H9 (cell line): ENCODE measurements around the gene LPAR1. TPM values are rescaled to one million over a fixed set of nuclear protein-coding genes. Genes with fewer than 3 reads are reported as not detected.

Experiments
- DNase-seq: peaks from one replicate; pipeline ENCODE4 v3.0.0-alpha.2; 2017
- H2AFZ ChIP-seq: one replicate; pipeline ENCODE4 v1.6.1; 2013; ENCODE audit warnings: mild to moderate bottlenecking, low read length, control low read depth, moderate library complexity
- H2AK5ac ChIP-seq: 2 replicates; pipeline ENCODE4 v1.6.1; 2013; ENCODE audit warnings: low read length, control low read depth, mixed read lengths; ENCODE audit not compliant: insufficient read length
- H2BK120ac ChIP-seq: one replicate; pipeline ENCODE4 v1.6.1; 2013; ENCODE audit warnings: low read depth, mild to moderate bottlenecking, low read length, control low read depth, inconsistent platforms; ENCODE audit not compliant: poor library complexity, severe bottlenecking
- H2BK12ac ChIP-seq: 2 replicates; pipeline ENCODE4 v1.6.1; 2013; ENCODE audit warnings: low read length, control low read depth, mixed read lengths, low read depth; ENCODE audit not compliant: insufficient read length
- H2BK15ac ChIP-seq: 2 replicates; pipeline ENCODE4 v1.6.1; 2013; ENCODE audit warnings: low read depth, low read length, control low read depth
- H2BK20ac ChIP-seq: one replicate; pipeline ENCODE4 v1.6.1; 2013; ENCODE audit warnings: low read depth, mild to moderate bottlenecking, low read length, control low read depth, inconsistent platforms; ENCODE audit not compliant: poor library complexity, severe bottlenecking
- H2BK5ac ChIP-seq: 2 replicates; pipeline ENCODE4 v1.6.1; 2013; ENCODE audit warnings: low read length, control low read depth, mixed read lengths; ENCODE audit not compliant: insufficient read length
- H3K14ac ChIP-seq: 2 replicates; pipeline ENCODE4 v1.6.1; 2013; ENCODE audit warnings: low read length, control low read depth; ENCODE audit not compliant: insufficient read depth
- H3K18ac ChIP-seq: 2 replicates; pipeline ENCODE4 v1.6.1; 2013; ENCODE audit warnings: low read depth, mild to moderate bottlenecking, mixed read lengths, low read length, control low read depth; ENCODE audit not compliant: insufficient read length
- H3K23ac ChIP-seq: 2 replicates; pipeline ENCODE4 v1.6.1; 2013; ENCODE audit warnings: low read length, control low read depth, mixed read lengths, low read depth; ENCODE audit not compliant: insufficient read length
- H3K23me2 ChIP-seq: 2 replicates; pipeline ENCODE4 v1.6.1; 2013; ENCODE audit warnings: low read depth, mild to moderate bottlenecking, mixed read lengths, low read length, control low read depth; ENCODE audit not compliant: insufficient read length, poor library complexity, severe bottlenecking
- H3K27ac ChIP-seq: 2 replicates; pipeline ENCODE4 v1.5.1; 2013; ENCODE audit warnings: low read length, control low read depth, mixed read lengths, low read depth; ENCODE audit not compliant: insufficient read length
- H3K27me3 ChIP-seq: 2 replicates; pipeline ENCODE4 v1.6.1; 2013; ENCODE audit warnings: low read length, control low read depth, inconsistent platforms; ENCODE audit not compliant: insufficient read depth
- H3K4ac ChIP-seq: 2 replicates; pipeline ENCODE4 v1.6.1; 2013; ENCODE audit warnings: low read depth, mild to moderate bottlenecking, control low read depth, inconsistent platforms, low read length, moderate library complexity
- H3K4me1 ChIP-seq: 2 replicates; pipeline ENCODE4 v1.6.1; 2013; ENCODE audit warnings: low read length, control low read depth, inconsistent platforms; ENCODE audit not compliant: insufficient read depth
- H3K4me2 ChIP-seq: 2 replicates; pipeline ENCODE4 v1.6.1; 2013; ENCODE audit warnings: low read length, control low read depth, mixed read lengths; ENCODE audit not compliant: insufficient read length, insufficient read depth
- H3K56ac ChIP-seq: 2 replicates; pipeline ENCODE4 v1.6.1; 2013; ENCODE audit warnings: low read depth, mild to moderate bottlenecking, mixed read lengths, low read length, control low read depth; ENCODE audit not compliant: insufficient read length
- H3K79me1 ChIP-seq: 2 replicates; pipeline ENCODE4 v1.6.1; 2013; ENCODE audit warnings: low read depth, mild to moderate bottlenecking, moderate library complexity, low read length, control low read depth, inconsistent platforms; ENCODE audit not compliant: insufficient read depth, poor library complexity, severe bottlenecking
- H3K79me2 ChIP-seq: 2 replicates; pipeline ENCODE4 v1.6.1; 2013; ENCODE audit warnings: low read length, control low read depth, inconsistent platforms; ENCODE audit not compliant: insufficient read depth
- H3K9ac ChIP-seq: 2 replicates; pipeline ENCODE4 v1.6.1; 2013; ENCODE audit warnings: low read length, control low read depth, mixed read lengths; ENCODE audit not compliant: insufficient read length; ENCODE audit errors: extremely low read depth
- H3K9me3 ChIP-seq: one replicate; pipeline ENCODE4 v1.6.1; 2013; ENCODE audit warnings: low read depth, low read length, inconsistent platforms; ENCODE audit not compliant: control insufficient read depth
- H3T11ph ChIP-seq: one replicate; pipeline ENCODE4 v1.6.1; 2013; ENCODE audit warnings: mild to moderate bottlenecking, low read length, control low read depth, inconsistent platforms
- H4K20me1 ChIP-seq: one replicate; pipeline ENCODE4 v1.6.1; 2013; ENCODE audit not compliant: control insufficient read depth, insufficient read length, insufficient read depth
- H4K5ac ChIP-seq: 2 replicates; pipeline ENCODE4 v1.6.1; 2013; ENCODE audit warnings: low read depth, mild to moderate bottlenecking, mixed read lengths, low read length, control low read depth; ENCODE audit not compliant: insufficient read length
- H4K8ac ChIP-seq: replicated peaks from 2 replicates; pipeline ENCODE4 v1.6.1; 2013; ENCODE audit warnings: low read length, control low read depth, mixed read lengths, low read depth; ENCODE audit not compliant: insufficient read length
- H4K91ac ChIP-seq: 2 replicates; pipeline ENCODE4 v1.6.1; 2013; ENCODE audit warnings: low read depth, mild to moderate bottlenecking, moderate library complexity, mixed read lengths, low read length, control low read depth; ENCODE audit not compliant: insufficient read length
- H3K27ac Mint-ChIP-seq, 3 experiments: 2 replicates in 2 of 3; 3 replicates in 1 of 3; pipeline ENCODE4 v1.8.0; 2020 to 2021; ENCODE audit warnings: mixed read lengths in 3 of 3, mild to moderate bottlenecking in 1 of 3, moderate library complexity in 1 of 3
- H3K27me3 Mint-ChIP-seq: 2 replicates; pipeline ENCODE4 v1.8.0; 2021; ENCODE audit warnings: low read depth, mild to moderate bottlenecking, moderate library complexity, mixed read lengths
- H3K36me3 Mint-ChIP-seq, 3 experiments: 2 replicates in 2 of 3; 3 replicates in 1 of 3; pipeline ENCODE4 v1.8.0; 2020 to 2021; ENCODE audit warnings: low read depth in 3 of 3, mixed read lengths in 3 of 3; ENCODE audit not compliant: insufficient read depth in 1 of 3
- H3K4me1 Mint-ChIP-seq, 2 experiments: 2 replicates each; pipeline ENCODE4 v1.8.0; 2020; ENCODE audit warnings: mixed read lengths in 2 of 2
- H3K4me3 Mint-ChIP-seq, 2 experiments: 2 replicates in 1 of 2; 3 replicates in 1 of 2; pipeline ENCODE4 v1.8.0; 2020 to 2021; ENCODE audit warnings: mild to moderate bottlenecking in 2 of 2, mixed read lengths in 2 of 2, moderate library complexity in 1 of 2
- H3K9me3 Mint-ChIP-seq, 2 experiments: 2 replicates in 1 of 2; 3 replicates in 1 of 2; pipeline ENCODE4 v1.8.0; 2020; ENCODE audit warnings: mild to moderate bottlenecking in 2 of 2, mixed read lengths in 2 of 2, moderate library complexity in 1 of 2
- WGBS: extraction: QIAGEN DNeasy Blood & Tissue Kit; methylation state at CpG from one replicate; pipeline ENCODE4 v1.1.7; 2013; ENCODE audit warnings: missing lambda C conversion rate, low lambda C conversion rate, mixed read lengths; ENCODE audit not compliant: insufficient read length; ENCODE audit errors: extremely low coverage; 5-methylcytosine and 5-hydroxymethylcytosine counted together
- total RNA-seq: library from RNA; stranded (reverse); gene quantifications from 2 replicates; pipeline ENCODE4 v1.2.1, GENCODE V29; 2021
- TF ChIP-seq, protein P1 (sequence below): fragments of 200-600 bp; sonication (generic); conservative IDR thresholded peaks from 3 replicates; pipeline ENCODE4 v1.8.0; 2021; ENCODE audit warnings: antibody characterized with exemption, mild to moderate bottlenecking

LPAR1 gene
- total RNA-seq, 1 experiment from 2014 or later = 1.3 TPM

DNA sequence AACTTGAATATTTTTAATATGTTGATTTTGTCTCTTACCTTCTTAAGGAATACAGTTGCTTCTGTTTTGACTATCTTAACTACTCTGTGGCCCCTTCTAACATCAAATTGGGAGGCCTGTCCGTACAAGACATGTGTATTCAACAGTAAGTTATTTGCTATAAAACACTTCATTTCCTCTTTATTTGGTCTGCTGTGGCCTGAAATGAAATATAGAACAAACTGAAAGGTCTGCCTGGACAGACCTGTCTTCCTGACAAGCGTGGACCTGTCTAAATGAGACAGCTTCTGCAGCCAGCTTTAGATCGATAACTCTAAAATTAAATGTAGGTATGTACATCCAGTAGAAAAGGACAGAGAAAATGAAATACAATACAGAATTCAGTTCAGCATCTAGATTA is 2.2 kb upstream of the LPAR1 start:
- no CpG with 5 or more reads among the region's 3 CpGs for WGBS
- Histone ChIP-seq H3K4ac (no peak overlapping the region), H3K27me3 (peaks cover 10% of the 10 kb centered on the region; the same call in 1 of the 2 replicates), H2AK5ac (no peak overlapping the region), H3K79me1 (no peaks in the 10 kb centered on the region), H4K91ac (no peak overlapping the region), H3K27ac (no peak overlapping the region), H3K18ac (no peak overlapping the region), H3K23me2 (peaks cover 11% of the 10 kb centered on the region), H2BK120ac (no peak overlapping the region), H3K9me3 (no peaks in the 10 kb centered on the region), H2AFZ (no peak overlapping the region), H2BK5ac (no peak overlapping the region), H4K5ac (no peak overlapping the region), H2BK12ac (no peak overlapping the region), H2BK20ac (no peak overlapping the region), H3K4me1 (peaks cover 2% of the 10 kb centered on the region; the same call in 1 of the 2 replicates), H3K79me2 (no peaks in the 10 kb centered on the region), H4K20me1 (no peaks in the 10 kb centered on the region), H3K23ac (no peak overlapping the region), H3T11ph (no peak overlapping the region), H3K9ac (no peak overlapping the region), H3K4me2 (no peak overlapping the region), H3K14ac (no peak overlapping the region), H3K56ac (no peak overlapping the region), H4K8ac (no peak overlapping the region), H2BK15ac (no peak overlapping the region)
- no peak for DNase-seq
- peaks cover 25 to 26% of the 10 kb centered on the region in 2 experiments for H3K4me1 Mint-ChIP-seq
- H3K27me3 Mint-ChIP-seq = peaks cover 45% of the 10 kb centered on the region
- no peak overlapping the region for H3K4me3 Mint-ChIP-seq
- H3K27ac Mint-ChIP-seq = no peak overlapping the region
- peaks cover 6 to 7% of the 10 kb centered on the region in 2 experiments; a peak in 4 of 5 replicates for H3K9me3 Mint-ChIP-seq
- TF ChIP-seq, protein P1, sequence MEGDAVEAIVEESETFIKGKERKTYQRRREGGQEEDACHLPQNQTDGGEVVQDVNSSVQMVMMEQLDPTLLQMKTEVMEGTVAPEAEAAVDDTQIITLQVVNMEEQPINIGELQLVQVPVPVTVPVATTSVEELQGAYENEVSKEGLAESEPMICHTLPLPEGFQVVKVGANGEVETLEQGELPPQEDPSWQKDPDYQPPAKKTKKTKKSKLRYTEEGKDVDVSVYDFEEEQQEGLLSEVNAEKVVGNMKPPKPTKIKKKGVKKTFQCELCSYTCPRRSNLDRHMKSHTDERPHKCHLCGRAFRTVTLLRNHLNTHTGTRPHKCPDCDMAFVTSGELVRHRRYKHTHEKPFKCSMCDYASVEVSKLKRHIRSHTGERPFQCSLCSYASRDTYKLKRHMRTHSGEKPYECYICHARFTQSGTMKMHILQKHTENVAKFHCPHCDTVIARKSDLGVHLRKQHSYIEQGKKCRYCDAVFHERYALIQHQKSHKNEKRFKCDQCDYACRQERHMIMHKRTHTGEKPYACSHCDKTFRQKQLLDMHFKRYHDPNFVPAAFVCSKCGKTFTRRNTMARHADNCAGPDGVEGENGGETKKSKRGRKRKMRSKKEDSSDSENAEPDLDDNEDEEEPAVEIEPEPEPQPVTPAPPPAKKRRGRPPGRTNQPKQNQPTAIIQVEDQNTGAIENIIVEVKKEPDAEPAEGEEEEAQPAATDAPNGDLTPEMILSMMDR = no peak
- peaks cover 0 to 2% (median 0%) of the 10 kb centered on the region in 3 experiments; a peak in 1 of 7 replicates for H3K36me3 Mint-ChIP-seq
